Measurements from ENCODE around the gene PRRG4.

The PRRG4 gene

DNA sequence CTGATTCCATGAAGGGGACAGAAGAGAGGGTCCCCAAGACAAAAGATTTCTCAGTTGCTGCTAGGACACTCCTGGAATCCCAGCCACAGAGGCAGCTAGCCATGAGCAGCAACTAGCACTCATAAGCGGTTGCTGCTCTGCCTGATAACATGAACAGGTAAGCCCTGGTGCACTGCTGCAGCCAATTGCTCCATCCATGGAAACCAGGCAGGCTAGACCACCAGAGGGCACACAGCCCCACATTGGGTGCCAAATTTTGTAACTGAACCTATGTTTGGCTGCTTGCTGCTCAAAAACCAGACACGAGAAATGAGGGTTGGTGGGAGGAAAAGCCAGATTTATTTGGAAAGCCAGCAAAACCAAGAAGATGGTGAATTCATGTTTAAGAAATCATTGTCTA, 40.9 kb downstream of the PRRG4 start:
- DNase-seq (ENCODE audit: low read depth, low spot score) = no peak
- H3K4me3 ChIP-seq (ENCODE audit: low read depth, low read length) = no peak overlapping the region
- TF ChIP-seq, protein P1, sequence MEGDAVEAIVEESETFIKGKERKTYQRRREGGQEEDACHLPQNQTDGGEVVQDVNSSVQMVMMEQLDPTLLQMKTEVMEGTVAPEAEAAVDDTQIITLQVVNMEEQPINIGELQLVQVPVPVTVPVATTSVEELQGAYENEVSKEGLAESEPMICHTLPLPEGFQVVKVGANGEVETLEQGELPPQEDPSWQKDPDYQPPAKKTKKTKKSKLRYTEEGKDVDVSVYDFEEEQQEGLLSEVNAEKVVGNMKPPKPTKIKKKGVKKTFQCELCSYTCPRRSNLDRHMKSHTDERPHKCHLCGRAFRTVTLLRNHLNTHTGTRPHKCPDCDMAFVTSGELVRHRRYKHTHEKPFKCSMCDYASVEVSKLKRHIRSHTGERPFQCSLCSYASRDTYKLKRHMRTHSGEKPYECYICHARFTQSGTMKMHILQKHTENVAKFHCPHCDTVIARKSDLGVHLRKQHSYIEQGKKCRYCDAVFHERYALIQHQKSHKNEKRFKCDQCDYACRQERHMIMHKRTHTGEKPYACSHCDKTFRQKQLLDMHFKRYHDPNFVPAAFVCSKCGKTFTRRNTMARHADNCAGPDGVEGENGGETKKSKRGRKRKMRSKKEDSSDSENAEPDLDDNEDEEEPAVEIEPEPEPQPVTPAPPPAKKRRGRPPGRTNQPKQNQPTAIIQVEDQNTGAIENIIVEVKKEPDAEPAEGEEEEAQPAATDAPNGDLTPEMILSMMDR (IDR thresholded peaks at IDR 0.05; ENCODE audit: low read depth, low read length) = peak; percentile 35
- in situ Hi-C loops (cut with HindIII; ENCODE audit: low sequenced_read_pairs) = no loop called here

DNA sequence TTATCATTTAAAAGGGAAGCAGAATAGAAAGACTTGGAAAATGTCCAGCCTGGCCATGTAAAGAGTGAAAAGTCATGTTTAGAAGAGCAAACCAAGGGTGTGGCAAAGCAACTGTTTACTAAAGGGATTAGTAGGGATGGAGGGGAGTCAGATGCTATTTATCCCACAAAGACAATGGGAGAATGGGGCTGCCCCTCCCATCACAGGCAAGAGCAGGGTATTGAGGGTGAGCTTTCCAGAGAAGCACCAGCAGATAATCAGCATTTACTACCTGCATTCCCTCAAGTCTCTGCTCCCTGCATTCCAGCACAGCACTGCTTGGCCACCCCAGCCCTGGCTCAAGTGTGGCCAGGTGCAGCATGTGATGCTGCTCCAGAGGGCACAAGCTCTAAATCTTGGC, 44.4 kb downstream of the PRRG4 start:
- DNase-seq (ENCODE audit: low read depth, low spot score) = no peak
- in situ Hi-C loops (cut with HindIII; ENCODE audit: low sequenced_read_pairs) = no loop called here
- no peak overlapping the region for H3K4me3 ChIP-seq (ENCODE audit: low read depth, low read length)
- TF ChIP-seq, protein P1 (IDR thresholded peaks at IDR 0.05; ENCODE audit: low read depth, low read length) = no peak

DNA sequence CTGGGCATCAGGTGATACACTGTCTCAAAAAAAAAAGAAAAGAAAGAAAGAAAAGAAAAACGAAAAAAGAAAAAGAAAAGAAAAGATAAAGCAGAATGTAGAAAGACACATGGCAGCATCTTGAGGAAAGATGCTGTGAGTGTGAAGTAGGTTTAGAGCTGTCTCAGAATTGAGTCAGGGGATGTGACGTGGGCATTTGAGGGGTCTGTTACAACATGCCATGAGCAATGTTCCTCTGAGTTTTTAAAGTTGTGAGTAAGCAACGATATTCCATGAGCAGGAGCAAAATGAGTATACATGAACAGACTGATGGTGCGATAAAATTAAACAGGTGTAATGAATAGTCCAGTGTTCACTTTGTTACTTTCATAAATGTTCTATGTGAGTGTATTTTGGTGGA, 51.6 kb downstream of the PRRG4 start:
- in situ Hi-C loops (cut with HindIII; ENCODE audit: low sequenced_read_pairs) = no loop called here
- DNase-seq (ENCODE audit: low read depth, low spot score) = no peak
- H3K4me3 ChIP-seq (ENCODE audit: low read depth, low read length) = no peak overlapping the region
- TF ChIP-seq, protein P1 (IDR thresholded peaks at IDR 0.05; ENCODE audit: low read depth, low read length) = no peak

DNA sequence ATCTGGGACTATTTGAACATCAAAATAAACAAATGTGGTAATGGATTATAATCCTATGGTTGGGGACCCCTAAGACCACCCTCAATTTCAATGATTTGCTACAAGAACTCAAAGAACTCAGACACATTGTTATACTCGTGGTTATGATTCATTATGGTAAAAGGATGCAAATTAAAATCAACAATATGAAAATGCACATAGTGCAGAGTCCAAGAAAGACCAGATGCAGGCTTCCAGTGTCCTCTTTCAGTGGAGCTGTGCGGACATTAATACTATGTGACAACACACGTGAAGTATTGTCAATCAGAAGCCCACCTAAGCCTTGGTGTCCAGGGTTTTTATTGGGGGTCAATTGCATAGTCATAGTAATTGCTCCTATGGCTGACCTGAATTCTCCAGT, 53.7 kb downstream of the PRRG4 start:
- DNase-seq (ENCODE audit: low read depth, low spot score) = no peak
- TF ChIP-seq, protein P1 (IDR thresholded peaks at IDR 0.05; ENCODE audit: low read depth, low read length) = no peak
- H3K4me3 ChIP-seq (ENCODE audit: low read depth, low read length) = no peak overlapping the region
- in situ Hi-C loops (cut with HindIII; ENCODE audit: low sequenced_read_pairs) = no loop called here

DNA sequence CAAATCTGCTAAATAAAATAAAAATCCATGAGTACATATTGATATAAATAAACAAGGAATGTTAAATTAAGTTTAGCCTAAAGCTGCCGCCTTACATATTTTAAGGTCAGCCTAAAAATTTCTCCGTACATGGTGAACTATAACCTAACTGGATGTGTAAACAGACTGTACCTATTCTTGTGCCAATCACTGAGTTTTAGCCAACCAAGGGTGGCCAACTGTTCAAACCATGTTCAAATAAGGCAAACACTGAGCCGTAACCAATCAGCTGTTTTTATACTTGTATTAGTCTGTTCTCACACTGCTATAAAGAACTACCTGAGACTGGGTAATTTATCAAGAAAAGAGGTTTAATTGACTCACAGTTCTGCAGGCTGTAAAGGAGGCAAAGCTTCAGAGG, 54.3 kb downstream of the PRRG4 start:
- TF ChIP-seq, protein P1 (IDR thresholded peaks at IDR 0.05; ENCODE audit: low read depth, low read length) = no peak
- in situ Hi-C loops (cut with HindIII; ENCODE audit: low sequenced_read_pairs) = no loop called here
- DNase-seq (ENCODE audit: low read depth, low spot score) = no peak
- no peak overlapping the region for H3K4me3 ChIP-seq (ENCODE audit: low read depth, low read length)

DNA sequence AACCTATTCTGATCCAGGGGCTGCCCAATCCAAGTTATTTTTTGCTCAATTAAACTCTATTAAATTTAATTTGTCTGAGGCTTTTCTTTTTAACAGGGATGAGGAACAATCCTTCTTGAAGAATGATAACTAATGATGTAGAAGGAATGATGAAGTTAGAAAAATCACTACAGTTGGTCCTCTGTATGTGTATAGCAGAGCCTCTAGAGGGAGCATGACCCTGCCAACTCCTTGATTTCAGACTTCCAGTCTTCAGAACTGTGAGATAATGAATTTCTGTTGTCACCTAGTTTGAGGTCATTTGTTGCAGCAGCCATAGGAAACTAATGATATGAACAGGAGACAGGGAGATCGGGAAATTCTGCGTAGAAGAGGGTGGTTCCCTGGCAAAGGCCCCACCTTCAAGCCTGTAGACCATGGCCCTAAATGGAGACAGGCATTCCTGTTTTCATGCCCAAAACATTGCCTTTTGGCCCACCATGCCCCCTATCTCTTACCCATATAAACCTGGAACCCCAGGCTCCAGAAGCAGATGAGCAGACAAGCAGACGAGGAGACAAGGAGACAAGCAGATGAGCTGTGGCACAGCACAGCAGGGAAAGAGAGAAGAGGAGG, 55.1 kb downstream of the PRRG4 start:
- in situ Hi-C loops (cut with HindIII; ENCODE audit: low sequenced_read_pairs) = no loop called here
- TF ChIP-seq, protein P1 (IDR thresholded peaks at IDR 0.05; ENCODE audit: low read depth, low read length) = peak; percentile 57
- no peak for DNase-seq (ENCODE audit: low read depth, low spot score)
- H3K4me3 ChIP-seq (ENCODE audit: low read depth, low read length) = no peak overlapping the region

DNA sequence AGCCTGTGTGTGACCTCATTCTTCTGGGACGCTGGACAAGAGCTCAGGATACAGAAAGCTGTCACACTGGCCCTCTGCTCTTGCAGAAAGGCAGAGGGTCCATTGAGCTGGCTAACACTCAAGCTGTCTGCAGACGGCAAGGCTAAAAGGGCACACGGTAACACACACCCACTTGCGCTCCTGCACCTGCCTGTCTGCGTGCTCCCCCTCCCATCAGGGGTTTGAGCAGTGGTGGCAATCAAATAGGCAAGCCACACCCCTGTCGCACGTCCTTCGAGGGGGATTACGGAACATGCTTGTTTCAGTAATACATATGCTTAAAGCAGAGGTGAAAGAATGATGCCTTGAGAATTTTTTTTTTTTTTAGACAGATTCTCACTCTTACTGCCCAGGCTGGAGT, 55.8 kb downstream of the PRRG4 start:
- no peak for DNase-seq (ENCODE audit: low read depth, low spot score)
- TF ChIP-seq, protein P1 (IDR thresholded peaks at IDR 0.05; ENCODE audit: low read depth, low read length) = no peak
- H3K4me3 ChIP-seq (ENCODE audit: low read depth, low read length) = no peak overlapping the region
- in situ Hi-C loops (cut with HindIII; ENCODE audit: low sequenced_read_pairs) = no loop called here
